ENCODE results near the gene DGKD.

The DGKD gene

GRCh38 chr2:233460726-233461441 lies 106.6 kb downstream of the DGKD start:
- no peak for DNase-seq (ENCODE audit: low spot score)

- DNase-seq (ENCODE audit: low spot score) = no peak
These were observed 107.2 kb downstream of the DGKD start for GRCh38 chr2:233461481-233461891.

- DNase-seq (ENCODE audit: low spot score) = no peak
These were observed 108.0 kb downstream of the DGKD start for GRCh38 chr2:233462202-233462785.

GRCh38 chr2:233462826-233463470 lies 108.7 kb downstream of the DGKD start:
- DNase-seq (ENCODE audit: low spot score) = no peak

- no peak for DNase-seq (ENCODE audit: low spot score)
These were observed 109.3 kb downstream of the DGKD start for GRCh38 chr2:233463586-233463985.

- no peak for DNase-seq (ENCODE audit: low spot score)
These were observed 109.8 kb downstream of the DGKD start for GRCh38 chr2:233464056-233464455.

GRCh38 chr2:233464531-233465240 lies 110.4 kb downstream of the DGKD start:
- no peak for DNase-seq (ENCODE audit: low spot score)

- DNase-seq (ENCODE audit: low spot score) = no peak
These were observed 112.8 kb downstream of the DGKD start for GRCh38 chr2:233466991-233467603.

GRCh38 chr2:233468047-233468740 lies 113.9 kb downstream of the DGKD start:
- DNase-seq (ENCODE audit: low spot score) = no peak

- no peak for DNase-seq (ENCODE audit: low spot score)
These were observed 114.4 kb downstream of the DGKD start for GRCh38 chr2:233468741-233469110.

GRCh38 chr2:233469261-233470010 lies 115.1 kb downstream of the DGKD start:
- no peak for DNase-seq (ENCODE audit: low spot score)

- DNase-seq (ENCODE audit: low spot score) = no peak
These were observed 115.9 kb downstream of the DGKD start for GRCh38 chr2:233470011-233470687.

GRCh38 chr2:233470839-233471238 lies 116.5 kb downstream of the DGKD start:
- no peak for DNase-seq (ENCODE audit: low spot score)

GRCh38 chr2:233471291-233472035 lies 117.2 kb downstream of the DGKD start:
- DNase-seq (ENCODE audit: low spot score) = no peak

GRCh38 chr2:233473386-233473791 lies 119.1 kb downstream of the DGKD start:
- DNase-seq (ENCODE audit: low spot score) = no peak

- DNase-seq (ENCODE audit: low spot score) = no peak
These were observed 119.6 kb downstream of the DGKD start for GRCh38 chr2:233473878-233474277.

- DNase-seq (ENCODE audit: low spot score) = no peak
These were observed 120.2 kb downstream of the DGKD start for GRCh38 chr2:233474308-233475160.

- DNase-seq (ENCODE audit: low spot score) = no peak
These were observed 121.7 kb downstream of the DGKD start for GRCh38 chr2:233476063-233476410.
